NCI-H446 (cell line): Measurements from ENCODE around the gene PSMB2.

Experiments used
- DNase-seq, 2 experiments: peaks; one replicate each; lab custom pipeline; 2025; lab: John Stamatoyannopoulos, UW

PSMB2 gene

GRCh38 chr1:35572296-35572695, 69.0 kb downstream of the PSMB2 start:
- no peak for DNase-seq

- no peak for DNase-seq
These were observed 70.1 kb downstream of the PSMB2 start for GRCh38 chr1:35571263-35571662.

- DNase-seq: no peak
These were observed 70.7 kb downstream of the PSMB2 start for GRCh38 chr1:35570589-35571137.

GRCh38 chr1:35569936-35570335, 71.4 kb downstream of the PSMB2 start:
- no peak for DNase-seq

- peak; percentile 55 to 78 for DNase-seq
These were observed 72.3 kb downstream of the PSMB2 start for GRCh38 chr1:35568975-35569395.

GRCh38 chr1:35567947-35568558, 73.3 kb downstream of the PSMB2 start:
- no peak for DNase-seq

- no peak for DNase-seq
These were observed 75.6 kb downstream of the PSMB2 start for GRCh38 chr1:35565742-35566133.

GRCh38 chr1:35564884-35565741, 76.2 kb downstream of the PSMB2 start:
- DNase-seq: no peak

- DNase-seq: peak; percentile 38 to 76
These were observed 77.1 kb downstream of the PSMB2 start for GRCh38 chr1:35564037-35564883.

- no peak for DNase-seq
These were observed 78.2 kb downstream of the PSMB2 start for GRCh38 chr1:35563166-35563565.

GRCh38 chr1:35561972-35562680, 79.2 kb downstream of the PSMB2 start:
- DNase-seq: no peak

- DNase-seq: no peak
These were observed 79.9 kb downstream of the PSMB2 start for GRCh38 chr1:35561297-35561971.

GRCh38 chr1:35560256-35561225, 80.8 kb downstream of the PSMB2 start:
- DNase-seq: peak; percentile 42 to 84

GRCh38 chr1:35559317-35559944, 81.9 kb downstream of the PSMB2 start:
- no peak for DNase-seq

- DNase-seq: no peak
These were observed 82.7 kb downstream of the PSMB2 start for GRCh38 chr1:35558374-35559316.

GRCh38 chr1:35557611-35558373, 83.5 kb downstream of the PSMB2 start, which contains the start of gene NCDN:
NCDN (plus strand) TSS chr1:35557799; CDS start chr1:35558191, 392 bp downstream.
- DNase-seq: peak; percentile 93 to 98

- peak in 1 of 2 experiments; percentile 89 for DNase-seq
These were observed 84.2 kb downstream of the PSMB2 start, which contains the start of gene KIAA0319L for GRCh38 chr1:35557118-35557610. KIAA0319L (minus strand) TSS chr1:35557403; CDS start chr1:35554491, 2,912 bp downstream.
